IMR-90 (cell line): ENCODE measurements around the gene PPP6C. TPM values are rescaled to one million over a fixed set of nuclear protein-coding genes. Genes with fewer than 3 reads are reported as not detected.

Experiments
- ATAC-seq: fragments of 200-7000 bp; cut with Tn5 transposase; 2 replicates; pipeline ENCODE4 v1.9.1; 2020; ENCODE audit warnings: low read depth, mild to moderate bottlenecking, moderate library complexity
- Bru-seq: library from RNA; stranded (reverse); fragments of 400-500 nt; gene quantifications from one replicate; lab custom pipeline; 2021; lab: Mats Ljungman, UMichigan
- BruChase-seq, 2 experiments: library from RNA; stranded (reverse); fragments of 400-500 nt; gene quantifications; one replicate each; lab custom pipeline; 2021; lab: Mats Ljungman, UMichigan
- BruUV-seq: library from RNA; stranded (reverse); fragments of 400-500 nt; replicated peaks from 2 replicates; lab custom pipeline; 2021; lab: Mats Ljungman, UMichigan
- CTCF ChIA-PET: fragments of 300-600 bp; formaldehyde crosslinking; extraction: SDS; loops from one replicate; lab custom pipeline; 2021; ENCODE audit warnings: antibody characterized with exemption; lab: Yijun Ruan, JAX
- POLR2A ChIA-PET: fragments of 300-600 bp; sonication (Branson Sonifier 250); formaldehyde crosslinking; loops from one replicate; lab custom pipeline; 2022; ENCODE audit warnings: antibody characterized with exemption; ENCODE audit not compliant: unreplicated experiment; lab: Charles Lee
- DNase-seq: peaks from one replicate; pipeline ENCODE4 v3.0.0; 2013
- H2AFZ ChIP-seq: replicated peaks from 2 replicates; pipeline ENCODE3; 2013; ENCODE audit warnings: low read length, mild to moderate bottlenecking; ENCODE audit not compliant: poor library complexity
- H2AK5ac ChIP-seq: 2 replicates; pipeline ENCODE4 v1.6.1; 2013; ENCODE audit warnings: low read depth, low read length, inconsistent platforms
- H2AK9ac ChIP-seq: replicated peaks from 2 replicates; pipeline ENCODE3; 2013; ENCODE audit warnings: mild to moderate bottlenecking, low read depth, low read length, moderate library complexity; ENCODE audit not compliant: poor library complexity
- H2BK120ac ChIP-seq: 2 replicates; pipeline ENCODE4 v1.6.1; 2013; ENCODE audit warnings: low read depth, low read length, inconsistent platforms
- H2BK15ac ChIP-seq: 3 replicates; pipeline ENCODE4 v1.6.1; 2013; ENCODE audit warnings: low read depth, low read length, inconsistent platforms
- H2BK20ac ChIP-seq: 2 replicates; pipeline ENCODE4 v1.6.1; 2013; ENCODE audit warnings: low read depth, mild to moderate bottlenecking, inconsistent platforms, low read length, moderate library complexity
- H2BK5ac ChIP-seq: 2 replicates; pipeline ENCODE4 v1.6.1; 2013; ENCODE audit warnings: mild to moderate bottlenecking, low read depth, low read length, inconsistent platforms; ENCODE audit not compliant: poor library complexity, severe bottlenecking
- H3K14ac ChIP-seq: replicated peaks from 2 replicates; pipeline ENCODE4 v1.6.1; 2013; ENCODE audit warnings: low read depth, low read length, inconsistent platforms
- H3K18ac ChIP-seq: 2 replicates; pipeline ENCODE4 v1.6.1; 2013; ENCODE audit warnings: low read depth, low read length, control low read depth
- H3K23ac ChIP-seq: 2 replicates; pipeline ENCODE4 v1.6.1; 2013; ENCODE audit warnings: low read depth, low read length, inconsistent platforms
- H3K27ac ChIP-seq: 2 replicates; pipeline ENCODE4 v1.5.1; 2013; ENCODE audit warnings: mild to moderate bottlenecking, control low read depth, low read length; ENCODE audit not compliant: insufficient read depth
- H3K27me3 ChIP-seq: 2 replicates; pipeline ENCODE4 v1.6.1; 2013; ENCODE audit warnings: low read length; ENCODE audit not compliant: control insufficient read depth, insufficient read depth
- H3K36me3 ChIP-seq: 2 replicates; pipeline ENCODE4 v1.6.1; 2013; ENCODE audit warnings: low read length, mixed read lengths; ENCODE audit not compliant: control insufficient read depth, insufficient read depth
- H3K4ac ChIP-seq: 2 replicates; pipeline ENCODE4 v1.6.1; 2013; ENCODE audit warnings: low read depth, low read length, inconsistent platforms
- H3K4me1 ChIP-seq: 2 replicates; pipeline ENCODE4 v1.6.1; 2013; ENCODE audit warnings: low read length, mixed read lengths; ENCODE audit not compliant: control insufficient read depth, insufficient read depth
- H3K4me2 ChIP-seq: 2 replicates; pipeline ENCODE4 v1.6.1; 2013; ENCODE audit warnings: low read depth, mild to moderate bottlenecking, control low read depth, low read length, moderate library complexity
- H3K4me3 ChIP-seq: 2 replicates; pipeline ENCODE4 v1.5.1; 2013; ENCODE audit warnings: low read depth, mild to moderate bottlenecking, control low read depth, low read length, moderate library complexity; ENCODE audit not compliant: insufficient read depth
- H3K56ac ChIP-seq: 2 replicates; pipeline ENCODE4 v1.6.1; 2013; ENCODE audit warnings: low read length, inconsistent platforms; ENCODE audit not compliant: insufficient read depth; ENCODE audit errors: extremely low read depth
- H3K79me1 ChIP-seq, 2 experiments: 2 replicates each; pipeline ENCODE4 v1.6.1; 2013; ENCODE audit warnings: low read length in 2 of 2, inconsistent platforms in 1 of 2, low read depth in 1 of 2
- H3K9ac ChIP-seq: 2 replicates; pipeline ENCODE4 v1.6.1; 2013; ENCODE audit warnings: low read depth, low read length, control low read depth
- H3K9me1 ChIP-seq: 2 replicates; pipeline ENCODE4 v1.6.1; 2013; ENCODE audit warnings: low read length, inconsistent platforms; ENCODE audit not compliant: insufficient read depth
- H3K9me3 ChIP-seq: 2 replicates; pipeline ENCODE4 v1.6.1; 2013; ENCODE audit warnings: low read length; ENCODE audit not compliant: control insufficient read depth, insufficient read depth
- H4K20me1 ChIP-seq: 2 replicates; pipeline ENCODE4 v1.6.1; 2013; ENCODE audit warnings: low read length, inconsistent platforms; ENCODE audit not compliant: insufficient read depth
- H4K5ac ChIP-seq: 2 replicates; pipeline ENCODE4 v1.6.1; 2013; ENCODE audit warnings: mild to moderate bottlenecking, low read depth, low read length, control low read depth
- H4K8ac ChIP-seq, 2 experiments: 2 replicates each; pipeline ENCODE4 v1.6.1; 2013; ENCODE audit warnings: low read depth in 2 of 2, low read length in 2 of 2, control low read depth in 1 of 2, inconsistent platforms in 1 of 2
- H4K91ac ChIP-seq: 2 replicates; pipeline ENCODE4 v1.6.1; 2013; ENCODE audit warnings: low read depth, low read length, inconsistent platforms; ENCODE audit not compliant: insufficient read depth
- BHLHE40 ChIP-seq: fragments of 150-350 bp; IDR thresholded peaks from 2 replicates; pipeline ENCODE4 v1.6.1; 2016; ENCODE audit warnings: mild to moderate bottlenecking, low read depth, low read length
- CEBPB ChIP-seq: IDR thresholded peaks from 2 replicates; pipeline ENCODE4 v1.6.1; 2012; ENCODE audit warnings: low read depth, low read length, improper control_type of control experiment
- CHD1 ChIP-seq: IDR thresholded peaks from 2 replicates; pipeline ENCODE4 v1.6.1; 2012; ENCODE audit warnings: low read depth, low read length, improper control_type of control experiment
- ELK1 ChIP-seq: fragments of 150-350 bp; IDR thresholded peaks from 2 replicates; pipeline ENCODE4 v1.6.1; 2016; ENCODE audit warnings: low read depth, mild to moderate bottlenecking, low read length, moderate library complexity, borderline replicate concordance
- FOS ChIP-seq: fragments of 150-350 bp; IDR thresholded peaks from 2 replicates; pipeline ENCODE4 v1.6.1; 2016; ENCODE audit warnings: low read depth, low read length
- MAZ ChIP-seq: IDR thresholded peaks from 2 replicates; pipeline ENCODE4 v1.6.1; 2012; ENCODE audit warnings: low read depth, mild to moderate bottlenecking, low read length, improper control_type of control experiment, moderate library complexity, borderline replicate concordance
- MXI1 ChIP-seq: IDR thresholded peaks from 2 replicates; pipeline ENCODE4 v1.6.1; 2012; ENCODE audit warnings: low read depth, mild to moderate bottlenecking, low read length, moderate library complexity, borderline replicate concordance
- NFE2L2 ChIP-seq: fragments of 150-350 bp; IDR thresholded peaks from 2 replicates; pipeline ENCODE4 v1.6.1; 2016; ENCODE audit warnings: low read depth, mild to moderate bottlenecking, low read length
- POLR2A ChIP-seq: IDR thresholded peaks from 2 replicates; pipeline ENCODE4 v1.6.1; 2012; ENCODE audit warnings: mild to moderate bottlenecking, low read depth, low read length
- RAD21 ChIP-seq: IDR thresholded peaks from 2 replicates; pipeline ENCODE4 v1.6.1; 2012; ENCODE audit warnings: low read length, improper control_type of control experiment
- RFX5 ChIP-seq: IDR thresholded peaks from 2 replicates; pipeline ENCODE4 v1.8.0; 2012; ENCODE audit warnings: low read depth, mild to moderate bottlenecking, low read length, moderate library complexity
- SMC3 ChIP-seq: fragments of 150-350 bp; IDR thresholded peaks from 2 replicates; pipeline ENCODE4 v1.6.1; 2016; ENCODE audit warnings: low read depth, mild to moderate bottlenecking, antibody characterized with exemption, low read length, moderate library complexity
- USF2 ChIP-seq: fragments of 150-350 bp; IDR thresholded peaks from 2 replicates; pipeline ENCODE4 v1.6.1; 2017; ENCODE audit warnings: mild to moderate bottlenecking, antibody characterized with exemption, low read length, low read depth
- WGBS, 2 experiments: methylation state at CpG; one replicate each; pipeline versions ENCODE4 v1.1.5 to v1.1.7; 2013; ENCODE audit warnings: missing lambda C conversion rate in 2 of 2; ENCODE audit not compliant: insufficient read length in 1 of 2; ENCODE audit errors: extremely low coverage in 2 of 2; 5-methylcytosine and 5-hydroxymethylcytosine counted together
- dilution Hi-C: fragments of 300-500 bp; cut with HindIII; formaldehyde crosslinking; loops from one replicate; pipeline ENCODE4 v1.14.3; 2018; ENCODE audit warnings: low sequenced_read_pairs; ENCODE audit not compliant: unreplicated experiment
- in situ Hi-C: fragments of 300-500 bp; cut with MboI; formaldehyde crosslinking; loops from 3 replicates; pipeline ENCODE4 v1.14.3; 2019; ENCODE audit warnings: low sequenced_read_pairs, inconsistent platforms, mixed read lengths
- intact Hi-C: fragments of 100-400 bp; cut with micrococcal nuclease; formaldehyde crosslinking; loops from 2 replicates; pipeline ENCODE4 v1.10.0; 2022
- long read RNA-seq: library from polyadenylated mRNA; unstranded; transcript quantifications from one replicate; pipeline ENCODE4 v2.0.0, GENCODE V29; 2021; ENCODE audit not compliant: unreplicated experiment
- polyA plus RNA-seq, 3 experiments: library from polyadenylated mRNA; depleted of rRNA; stranded (reverse); fragments of >200 nt; gene quantifications; 2 replicates each; pipeline ENCODE4 v1.2.3, GENCODE V29; 2012; ENCODE audit warnings: low replicate concordance in 1 of 3
- total RNA-seq: library from RNA; depleted of rRNA; stranded (reverse); fragments of >200 nt; gene quantifications from 2 replicates; pipeline ENCODE4 v1.2.3, GENCODE V29; 2012; rRNA removed

Gene PPP6C
- total RNA-seq = 15.4 and 27.5 TPM in 2 replicates
- 12.9 and 14.5 TPM in 2 replicates for polyA plus RNA-seq (2012; rRNA removed)
- polyA plus RNA-seq (2012; cell fraction: cytosol; rRNA removed) = 3.5 and 3.9 TPM in 2 replicates
- polyA plus RNA-seq (2012; cell fraction: nucleus; rRNA removed; ENCODE audit: low replicate concordance) = 1.6 and 7.7 TPM in 2 replicates
- percentile 87 among the genes with signal in this experiment for Bru-seq, nascent RNA
- BruChase-seq, experiment 1, labeled RNA remaining after a 6-hour chase = percentile 92 among the genes with signal in this experiment
- BruChase-seq, experiment 2, labeled RNA remaining after a 2-hour chase = percentile 83 among the genes with signal in this experiment
- long read RNA-seq, full-length matches to known transcripts = 26 of 30 reads
- long read RNA-seq, partial matches to known transcripts = 0 of 30 reads
- long read RNA-seq, other reads (novel, unspliced or antisense) = 4 of 30 reads

- Histone ChIP-seq H2AK9ac (peak within 1 kb of the TSS; percentile 58), H3K9me3 (no peaks in the 10 kb centered on the region), H2BK15ac (0 out of 3 replicates have a peak within 1 kb of the TSS, but pooled peaks have one; percentile 22), H3K18ac (peak within 1 kb of the TSS; percentile 13), H4K8ac (peak within 1 kb of the TSS; percentile 91 to 97), H3K4ac (peak within 1 kb of the TSS; percentile 75), H4K5ac (peak within 1 kb of the TSS; percentile 33), H3K36me3 (no peaks in the 10 kb centered on the region), H4K20me1 (peaks cover 26% of the 10 kb centered on the region), H3K9ac (peak within 1 kb of the TSS; percentile 91), H3K23ac (peak within 1 kb of the TSS; percentile 70), H2AFZ (peak within 1 kb of the TSS; percentile 88), H3K79me1 (peaks cover 5 to 35% of the 10 kb centered on the region in 2 experiments; a peak in 3 of 4 replicates), H3K27ac (peak within 1 kb of the TSS; percentile 77), H2BK120ac (peak within 1 kb of the TSS; percentile 11; the same call in 1 of the 2 replicates), H2BK5ac (peak within 1 kb of the TSS; percentile 67), H4K91ac (peak within 1 kb of the TSS; percentile 87), H2AK5ac (peak within 1 kb of the TSS; percentile 83), H3K4me3 (peak within 1 kb of the TSS; percentile 63), H3K4me1 (peaks cover 4% of the 10 kb centered on the region; the same call in 1 of the 2 replicates), H3K27me3 (no peaks in the 10 kb centered on the region), H3K9me1 (no peaks in the 10 kb centered on the region; the same call in 1 of the 2 replicates), H3K56ac (peak within 1 kb of the TSS; percentile 91), H2BK20ac (no peak within 1 kb of the TSS), H3K14ac (peak within 1 kb of the TSS; percentile 78), H3K4me2 (peak within 1 kb of the TSS; percentile 98)
- ChIA-PET POLR2A (no interaction called here), CTCF (no interaction called here)
- ATAC-seq (peak; percentile 99), DNase-seq (peak; percentile 95)
- WGBS, 2 experiments = 2% methylated on average over 45 of the region's 82 CpGs; no CpG with 5 or more reads in 1 of the 2 experiments
- BruUV-seq = no TSS peak
- in situ Hi-C loops = no loop called here
- intact Hi-C loops = no loop called here
- dilution Hi-C loops = no loop called here
- peak; percentile 21; the same call in 1 of the 2 replicates for TF ChIP-seq USF2
- peak; percentile 78 for TF ChIP-seq POLR2A
- no peak for TF ChIP-seq FOS
- 0 out of 2 replicates have a peak, but pooled peaks have one; percentile 18 for TF ChIP-seq CHD1
- TF ChIP-seq CEBPB = no peak
- TF ChIP-seq RFX5 = no peak
- no peak for TF ChIP-seq MXI1
- no peak; the same call in 1 of the 2 replicates for TF ChIP-seq NFE2L2
- peak; percentile 15; the same call in 1 of the 2 replicates for TF ChIP-seq SMC3
- TF ChIP-seq BHLHE40 = no peak
- TF ChIP-seq MAZ = peak; percentile 78
- TF ChIP-seq RAD21 = peak; percentile 39
- no peak for TF ChIP-seq ELK1
Measured at GRCh38 chr9:125189361-125190289, at the start of gene PPP6C. Gene PPP6C, minus strand, starts transcription at chr9:125189803. Its CDS starts 85 bp downstream, at chr9:125189718.
